ENCODE data around the gene PPM1L. TPM values are rescaled to one million over a fixed set of nuclear protein-coding genes. Genes with fewer than 3 reads are reported as not detected.

The PPM1L gene
- total and polyA plus RNA-seq, 9 donors = 2.2 to 12.1 (median 10.2) TPM

DNA sequence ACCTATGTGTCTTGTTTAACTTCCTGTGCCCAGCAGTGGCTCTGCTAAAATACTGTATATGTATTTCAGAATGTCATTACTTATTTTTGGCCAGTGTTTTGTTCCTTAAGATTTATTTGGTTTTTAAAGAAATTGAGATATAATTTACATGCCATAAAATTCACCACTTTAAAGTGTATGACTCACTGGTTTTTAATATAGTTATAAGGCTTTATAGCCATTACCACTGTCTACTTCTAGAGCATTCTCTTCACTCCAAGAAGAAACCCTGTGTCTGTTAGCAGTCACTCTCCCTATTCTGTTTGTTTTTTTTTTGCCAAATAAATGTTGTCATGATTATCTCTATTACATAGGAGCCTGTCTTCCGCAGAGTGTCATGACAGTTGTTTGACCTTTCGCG lies 25.8 kb downstream of the PPM1L start:
- Histone ChIP-seq H3K4me1 (ENCODE audit: insufficient read depth) (no peaks in the 10 kb centered on the region), H3K36me3 (no peaks in the 10 kb centered on the region)

DNA sequence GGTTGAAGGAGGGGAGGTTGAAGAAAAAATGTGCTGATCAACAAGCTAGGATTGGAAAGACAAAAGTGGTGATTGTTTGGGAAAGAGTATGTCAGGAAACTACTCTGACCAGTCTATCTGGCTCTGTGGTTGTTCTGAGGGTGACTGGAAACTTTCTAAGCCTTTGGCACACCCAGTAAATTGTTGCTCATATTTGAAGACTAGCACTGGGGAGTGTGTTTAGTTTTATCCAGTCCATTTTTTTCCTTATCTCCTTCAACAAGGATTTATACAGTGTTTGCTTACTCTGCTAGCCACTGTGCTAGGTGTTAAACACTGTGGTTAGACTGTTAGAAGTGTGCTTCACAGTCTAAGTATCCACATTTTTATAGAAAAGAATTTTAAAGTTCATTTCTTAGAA lies 28.8 kb downstream of the PPM1L start:
- no peaks in the 10 kb centered on the region for H3K36me3 ChIP-seq
- intact Hi-C loops (cut with DNase I) = no loop called here
- TF ChIP-seq, protein P1, sequence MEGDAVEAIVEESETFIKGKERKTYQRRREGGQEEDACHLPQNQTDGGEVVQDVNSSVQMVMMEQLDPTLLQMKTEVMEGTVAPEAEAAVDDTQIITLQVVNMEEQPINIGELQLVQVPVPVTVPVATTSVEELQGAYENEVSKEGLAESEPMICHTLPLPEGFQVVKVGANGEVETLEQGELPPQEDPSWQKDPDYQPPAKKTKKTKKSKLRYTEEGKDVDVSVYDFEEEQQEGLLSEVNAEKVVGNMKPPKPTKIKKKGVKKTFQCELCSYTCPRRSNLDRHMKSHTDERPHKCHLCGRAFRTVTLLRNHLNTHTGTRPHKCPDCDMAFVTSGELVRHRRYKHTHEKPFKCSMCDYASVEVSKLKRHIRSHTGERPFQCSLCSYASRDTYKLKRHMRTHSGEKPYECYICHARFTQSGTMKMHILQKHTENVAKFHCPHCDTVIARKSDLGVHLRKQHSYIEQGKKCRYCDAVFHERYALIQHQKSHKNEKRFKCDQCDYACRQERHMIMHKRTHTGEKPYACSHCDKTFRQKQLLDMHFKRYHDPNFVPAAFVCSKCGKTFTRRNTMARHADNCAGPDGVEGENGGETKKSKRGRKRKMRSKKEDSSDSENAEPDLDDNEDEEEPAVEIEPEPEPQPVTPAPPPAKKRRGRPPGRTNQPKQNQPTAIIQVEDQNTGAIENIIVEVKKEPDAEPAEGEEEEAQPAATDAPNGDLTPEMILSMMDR (IDR thresholded peaks at IDR 0.05) = no peak
- no peak for TF ChIP-seq POLR2A (IDR thresholded peaks at IDR 0.05)
- TF ChIP-seq EP300 (IDR thresholded peaks at IDR 0.05) = no peak
- H3K27ac ChIP-seq = no peak overlapping the region
- H3K4me3 ChIP-seq = no peak overlapping the region
- no peaks in the 10 kb centered on the region for H3K4me1 ChIP-seq (ENCODE audit: insufficient read depth)
- H3K27me3 ChIP-seq = no peaks in the 10 kb centered on the region
- no peak for DNase-seq
- no peaks in the 10 kb centered on the region for H3K9me3 ChIP-seq

More for the DNA sequence above, 25.8 kb downstream of the PPM1L start:
- no peak overlapping the region for H3K27ac ChIP-seq
- 86 to 91% (median 91%) methylated on average over 3 of the region's 3 CpGs for WGBS, 3 donors
- H3K27me3 ChIP-seq = no peaks in the 10 kb centered on the region
- H3K4me3 ChIP-seq = no peak overlapping the region
- TF ChIP-seq, protein P1 (IDR thresholded peaks at IDR 0.05) = no peak
- TF ChIP-seq EP300 (IDR thresholded peaks at IDR 0.05) (no peak), POLR2A (IDR thresholded peaks at IDR 0.05) (no peak)
- DNase-seq = no peak
- no peaks in the 10 kb centered on the region for H3K9me3 ChIP-seq
- intact Hi-C loops (cut with DNase I) = no loop called here

DNA sequence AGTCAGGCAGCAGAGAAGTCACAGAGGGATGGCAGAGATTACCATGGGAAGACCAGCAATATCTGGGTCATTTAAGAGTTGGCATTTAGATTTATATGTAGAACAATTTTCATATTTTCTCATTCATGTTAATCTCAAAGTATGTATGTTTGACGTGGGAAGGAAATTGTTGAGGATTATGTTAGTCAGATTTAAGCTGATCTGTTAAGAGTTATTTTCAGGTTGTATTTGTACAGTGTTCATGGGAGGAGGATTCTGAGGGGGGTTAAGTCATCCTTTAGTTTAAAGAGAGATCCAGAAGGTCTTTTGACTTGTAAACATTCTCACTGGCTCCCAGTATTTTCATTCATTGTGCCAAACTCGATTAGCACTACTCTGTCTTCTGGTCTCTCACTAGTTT lies 34.7 kb downstream of the PPM1L start:
- 46 to 66% (median 58%) methylated on average over 2 of the region's 2 CpGs for WGBS, 3 donors
- intact Hi-C loops (cut with DNase I) = no loop called here
- TF ChIP-seq, protein P1 (IDR thresholded peaks at IDR 0.05) = no peak
- no peak for TF ChIP-seq POLR2A (IDR thresholded peaks at IDR 0.05)
- TF ChIP-seq EP300 (IDR thresholded peaks at IDR 0.05) = no peak

DNA sequence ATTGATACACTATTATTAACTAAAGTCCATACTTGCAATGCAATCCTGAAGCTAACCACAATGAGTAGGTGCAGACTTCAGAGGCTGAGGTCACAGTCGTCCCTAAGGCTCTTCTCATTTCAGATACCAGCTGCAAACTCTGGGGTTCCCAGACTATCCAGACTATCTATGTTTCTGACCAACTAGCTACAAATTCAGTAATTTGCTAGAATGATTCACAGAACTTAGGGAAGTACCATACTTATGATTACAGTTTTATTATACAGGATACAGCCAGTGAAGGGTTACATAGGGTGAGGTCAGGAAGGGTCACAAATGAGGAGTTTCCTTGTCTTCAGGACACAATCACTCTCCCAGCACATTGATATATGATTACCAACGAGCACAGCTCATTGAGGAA lies 36.5 kb downstream of the PPM1L start:
- intact Hi-C loops (cut with DNase I) = no loop called here
- Histone ChIP-seq H3K4me1 (ENCODE audit: insufficient read depth) (no peaks in the 10 kb centered on the region), H3K27me3 (no peaks in the 10 kb centered on the region), H3K4me3 (no peak overlapping the region), H3K36me3 (no peaks in the 10 kb centered on the region), H3K9me3 (no peaks in the 10 kb centered on the region), H3K27ac (no peak overlapping the region)
- WGBS, 3 donors = 42 to 49% (median 46%) methylated on average over 2 of the region's 2 CpGs
- no peak for TF ChIP-seq POLR2A (IDR thresholded peaks at IDR 0.05)
- TF ChIP-seq EP300 (IDR thresholded peaks at IDR 0.05) = no peak
- TF ChIP-seq, protein P1 (IDR thresholded peaks at IDR 0.05) = no peak
- DNase-seq = no peak

More for the DNA sequence above, 34.7 kb downstream of the PPM1L start:
- Histone ChIP-seq H3K27me3 (no peaks in the 10 kb centered on the region), H3K9me3 (no peaks in the 10 kb centered on the region), H3K4me3 (no peak overlapping the region), H3K4me1 (ENCODE audit: insufficient read depth) (no peaks in the 10 kb centered on the region), H3K27ac (no peak overlapping the region), H3K36me3 (no peaks in the 10 kb centered on the region)
- DNase-seq = no peak

Data from ovary (tissue), 9 donors.